ENCODE results near the gene IFI27L2.
A peak's percentile ranks its signal among the peaks of the same experiment; 100 is the strongest.

IFI27L2 gene

DNA sequence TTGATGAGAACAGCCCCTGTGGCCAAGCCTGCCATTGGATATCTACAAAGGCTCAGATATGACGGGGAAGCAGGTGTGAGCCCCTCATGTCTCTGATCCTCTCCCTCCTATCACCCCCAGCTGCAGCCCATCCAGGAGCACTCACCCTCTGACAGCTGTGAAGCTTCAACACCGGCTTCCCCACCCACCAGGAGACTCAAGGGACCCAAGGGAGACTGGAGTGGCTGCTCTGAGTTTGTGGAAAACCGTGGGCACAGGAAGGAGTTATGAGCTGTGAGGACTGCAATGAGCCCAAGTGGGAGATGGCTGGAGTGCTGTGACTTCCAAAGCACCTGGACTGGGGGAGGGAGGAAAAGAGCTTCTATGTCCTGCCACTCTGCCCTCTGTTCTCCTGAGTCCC, 7.9 kb downstream of the IFI27L2 start:
- no peak for DNase-seq

DNA sequence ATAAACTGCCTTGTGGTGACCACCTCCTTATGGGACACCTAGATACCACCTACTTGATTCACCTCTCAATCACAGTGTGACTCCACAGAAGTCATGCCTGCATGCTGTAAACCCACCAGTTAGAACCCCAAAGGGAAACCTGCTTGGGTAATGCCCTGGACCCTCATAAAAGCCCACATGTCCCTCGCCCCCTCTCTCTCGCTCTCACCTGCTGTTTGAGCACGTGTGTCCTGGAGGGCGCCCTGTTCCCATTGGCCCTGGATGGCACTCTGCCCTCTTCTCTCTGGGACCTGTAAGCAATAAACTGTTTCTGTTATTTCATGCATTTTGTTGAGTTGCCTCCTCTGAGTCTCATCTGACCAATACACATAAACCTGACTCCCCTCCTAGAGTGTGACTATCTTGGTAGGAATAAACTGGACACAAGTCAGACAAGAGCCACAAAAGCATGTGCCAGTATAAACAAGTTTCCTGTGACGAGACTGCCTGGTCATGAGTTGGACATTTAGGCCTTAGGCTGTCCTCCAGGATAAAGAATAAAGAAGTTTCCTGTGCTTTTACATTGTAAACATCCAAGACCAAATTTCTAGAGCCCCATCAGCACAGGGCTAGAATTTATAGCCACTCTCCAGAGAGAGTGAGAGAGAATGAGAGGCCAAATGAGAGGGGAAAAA, 8.6 kb downstream of the IFI27L2 start:
- no peak for DNase-seq

DNA sequence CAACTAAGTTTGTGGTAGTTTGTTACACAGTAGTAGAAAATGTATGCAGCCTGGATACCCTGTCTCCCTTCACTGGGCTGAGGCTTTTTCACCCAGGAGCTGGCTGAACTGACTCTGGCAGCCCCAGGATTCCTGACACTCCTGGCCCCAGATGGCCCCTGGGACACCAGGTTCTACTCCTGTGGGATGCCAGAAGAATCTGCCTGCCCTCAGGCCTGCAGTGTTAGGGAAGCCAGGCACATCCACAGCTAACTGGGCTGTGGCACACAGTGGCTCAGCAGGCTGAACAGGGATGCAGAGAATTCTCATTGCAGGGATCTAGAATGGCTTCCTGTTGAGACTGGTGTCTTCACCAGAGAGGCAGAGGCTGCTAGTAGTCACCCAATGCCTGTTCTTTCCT, 10.3 kb downstream of the IFI27L2 start:
- DNase-seq: no peak

DNA sequence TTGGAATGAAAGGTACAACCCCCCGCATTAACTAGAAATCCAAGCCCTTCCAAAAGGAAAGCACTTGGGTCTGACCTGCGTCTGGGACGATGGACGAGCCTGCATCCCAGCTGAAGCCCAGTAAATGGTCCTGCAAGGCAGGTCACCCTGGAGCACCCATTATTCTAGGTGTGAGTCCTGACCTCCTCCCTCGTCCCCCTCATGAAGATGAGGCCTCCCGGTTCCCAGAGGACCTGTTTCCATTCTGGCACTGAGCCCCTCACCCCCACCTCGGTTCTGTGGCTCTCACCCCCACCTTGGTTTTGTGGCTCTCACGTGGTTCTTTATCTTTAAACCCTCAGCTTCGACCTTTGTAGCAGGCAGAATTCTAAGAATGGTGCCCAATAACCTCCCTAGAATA, 11.5 kb downstream of the IFI27L2 start:
- no peak for DNase-seq

DNA sequence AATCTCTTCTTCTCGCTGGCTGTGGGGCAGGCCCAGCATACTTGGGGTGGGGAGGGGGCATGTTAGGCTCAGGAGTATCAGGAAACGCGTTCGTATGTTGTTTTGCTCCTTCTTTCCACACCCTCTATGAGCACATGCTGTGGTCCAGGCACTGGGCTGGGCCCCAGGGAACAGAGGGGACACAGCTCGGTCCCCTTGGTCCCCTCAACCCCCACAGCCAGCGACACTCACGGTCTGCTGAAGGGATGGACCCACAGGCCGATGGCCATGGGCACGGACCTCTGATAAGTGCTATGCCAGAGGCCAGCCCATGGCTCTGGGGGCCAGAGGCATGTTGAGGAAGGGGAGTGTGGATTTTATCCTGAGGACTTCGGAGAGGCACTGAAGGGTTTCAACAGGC, 12.7 kb downstream of the IFI27L2 start:
- DNase-seq: no peak

DNA sequence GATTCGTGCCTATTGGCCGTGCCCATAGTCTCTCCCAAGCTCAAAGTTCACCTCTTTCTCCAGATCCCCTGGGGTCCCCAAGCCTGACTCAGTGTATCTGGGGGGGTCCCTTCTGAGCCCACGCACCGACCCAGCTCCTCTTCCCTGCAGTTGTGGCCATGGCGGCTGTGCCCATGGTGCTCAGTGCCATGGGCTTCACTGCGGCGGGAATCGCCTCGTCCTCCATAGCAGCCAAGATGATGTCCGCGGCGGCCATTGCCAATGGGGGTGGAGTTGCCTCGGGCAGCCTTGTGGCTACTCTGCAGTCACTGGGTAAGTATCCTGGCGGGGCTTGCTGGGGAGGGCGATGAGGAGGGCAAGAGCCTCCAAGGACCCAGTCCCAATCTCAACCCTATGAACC, 13.8 kb downstream of the IFI27L2 start:
- no peak for DNase-seq

DNA sequence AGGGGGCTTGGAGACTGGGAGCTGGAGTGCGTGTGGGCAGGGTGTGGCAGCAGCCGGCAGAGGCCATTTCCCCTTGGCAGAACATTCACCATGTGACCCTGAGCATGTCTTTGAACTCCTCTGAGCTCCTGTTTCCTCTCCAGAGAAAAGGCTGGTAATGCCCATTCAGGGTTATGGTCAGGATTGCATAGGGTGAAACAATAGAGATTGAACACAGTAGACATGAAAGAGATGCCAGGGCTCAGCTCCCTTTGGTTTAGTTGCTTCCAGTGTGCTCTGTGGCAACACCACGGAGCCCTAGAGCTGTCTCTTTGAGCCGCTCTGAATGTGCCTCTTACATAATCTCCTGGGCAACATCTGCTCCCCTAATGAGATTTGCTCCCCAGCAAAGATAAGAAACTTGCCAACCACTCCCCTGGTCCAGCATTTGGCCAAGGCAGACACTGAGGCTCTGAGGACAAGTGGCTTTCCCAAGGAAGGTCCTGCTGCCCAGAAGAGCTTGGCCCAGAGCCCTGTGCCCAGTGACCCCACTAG, 14.3 kb downstream of the IFI27L2 start:
- peak; percentile 18 to 26 (median 21) for DNase-seq

DNA sequence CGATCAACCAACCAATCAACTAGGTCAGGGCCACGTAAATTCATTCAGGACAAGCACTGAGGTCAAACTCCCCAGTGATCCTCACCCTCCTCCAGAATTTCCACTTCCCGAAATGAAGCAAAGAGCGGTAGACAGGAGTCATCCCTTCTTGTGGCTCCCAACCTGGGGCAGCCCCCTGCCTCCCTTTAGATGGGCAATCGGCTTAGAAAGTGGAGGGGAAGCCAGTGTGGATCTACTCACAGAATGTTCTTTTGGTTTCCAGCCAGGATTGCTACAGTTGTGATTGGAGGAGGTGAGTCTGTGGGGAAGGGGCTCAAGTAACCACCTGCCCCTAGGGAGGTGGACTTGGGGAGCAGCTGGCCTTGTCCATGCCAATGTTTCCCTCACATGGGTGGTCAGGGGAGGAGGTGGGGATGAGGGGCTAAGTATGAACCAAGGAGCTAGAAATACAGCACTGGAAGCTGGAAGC, 14.8 kb downstream of the IFI27L2 start:
- no peak for DNase-seq

DNA sequence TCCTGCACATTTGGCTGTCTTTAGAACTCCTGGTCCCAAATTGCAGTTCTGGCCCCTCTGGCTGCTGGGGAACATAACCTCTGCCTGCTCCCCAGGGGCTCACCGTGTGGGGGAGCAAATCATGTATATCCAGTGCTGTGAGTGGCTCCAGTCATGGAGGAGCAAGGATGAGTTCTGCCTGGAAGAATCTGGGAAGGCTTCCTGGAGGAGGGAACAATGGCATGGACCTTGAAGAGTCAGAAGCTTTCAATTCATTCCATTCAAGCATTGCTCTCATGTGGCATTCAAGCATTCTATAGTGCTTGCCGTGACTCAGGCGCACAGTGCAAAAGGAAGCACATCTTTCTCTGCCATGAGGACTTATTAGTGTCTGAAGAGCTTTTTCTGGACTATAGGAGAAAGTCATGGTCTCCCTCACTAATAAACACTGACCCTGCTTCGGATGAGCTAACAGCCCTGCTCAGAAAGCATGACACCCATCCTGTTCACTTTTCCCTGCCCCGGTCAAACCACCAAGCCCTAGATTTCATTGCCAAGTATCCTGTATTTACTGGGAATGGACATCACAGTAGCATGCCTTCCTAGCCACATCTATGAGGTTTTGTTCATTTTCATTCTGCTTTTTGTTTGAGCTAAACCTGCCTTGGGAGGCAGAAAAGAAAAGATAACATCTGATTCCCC, 15.4 kb downstream of the IFI27L2 start:
- DNase-seq: no peak

DNA sequence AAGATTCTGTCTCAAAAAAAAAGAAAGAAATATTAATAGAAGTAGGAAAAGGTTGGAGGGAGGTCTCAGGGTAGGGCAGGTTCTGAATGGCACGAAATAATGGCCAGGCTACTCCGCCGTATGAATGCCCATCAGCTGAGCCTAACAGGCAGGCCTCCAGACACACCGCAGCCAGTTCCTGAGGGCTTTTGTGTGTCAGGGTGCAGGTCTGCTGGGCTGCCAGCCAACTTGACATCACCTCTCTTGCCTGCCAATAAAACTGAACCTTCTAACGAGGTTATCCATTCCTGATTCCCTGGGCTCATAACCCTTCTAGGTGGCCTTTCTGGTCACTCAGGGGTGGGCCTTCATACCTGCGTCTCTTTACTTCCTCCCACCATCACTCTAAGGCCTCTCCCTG, 15.9 kb downstream of the IFI27L2 start:
- no peak for DNase-seq

DNA sequence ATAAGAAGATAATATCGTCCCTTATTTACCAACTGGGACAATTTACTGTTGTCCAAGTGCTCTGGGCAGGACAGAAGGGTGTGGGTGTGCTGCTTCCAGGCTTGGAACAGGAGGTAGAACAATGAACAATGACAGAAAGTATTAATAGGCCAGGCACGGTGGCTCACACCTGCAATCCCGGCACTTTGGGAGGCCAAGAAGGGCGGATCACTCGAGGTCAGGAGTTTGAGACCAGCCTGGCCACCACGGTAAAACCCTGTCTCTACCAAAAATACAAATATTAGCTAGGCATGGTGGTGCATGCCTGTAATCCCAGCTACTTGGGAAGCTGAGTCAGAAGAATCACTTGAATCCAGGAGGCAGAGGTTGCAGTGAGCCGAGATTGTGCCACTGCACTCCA, 16.3 kb downstream of the IFI27L2 start:
- DNase-seq: no peak

DNA sequence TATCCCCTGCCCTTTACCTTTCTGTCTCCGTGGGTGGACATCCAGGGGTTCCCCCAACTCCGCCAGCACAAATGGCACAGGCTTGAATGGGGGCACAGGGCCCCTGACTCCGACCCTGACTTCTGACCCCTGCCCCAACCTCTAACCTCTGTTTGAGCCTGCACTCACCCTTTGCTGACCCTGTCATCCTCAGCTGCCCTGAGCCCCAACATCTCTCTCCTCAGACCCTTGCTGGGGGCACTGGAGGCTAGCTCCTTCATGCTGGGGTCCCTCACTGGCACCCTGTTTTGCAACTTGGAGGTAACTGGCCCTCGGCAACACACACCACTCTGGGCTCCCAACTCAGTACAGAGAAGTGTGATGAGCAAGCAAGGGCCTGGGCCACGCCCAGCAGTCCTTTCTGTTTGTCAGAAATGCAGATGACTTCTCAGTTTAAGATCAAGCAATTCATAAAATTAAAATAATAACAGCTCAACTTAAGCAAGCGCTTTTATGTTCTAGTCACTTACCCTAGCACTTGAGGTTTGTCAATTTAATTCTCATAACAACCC, 16.8 kb downstream of the IFI27L2 start:
- DNase-seq: no peak

DNA sequence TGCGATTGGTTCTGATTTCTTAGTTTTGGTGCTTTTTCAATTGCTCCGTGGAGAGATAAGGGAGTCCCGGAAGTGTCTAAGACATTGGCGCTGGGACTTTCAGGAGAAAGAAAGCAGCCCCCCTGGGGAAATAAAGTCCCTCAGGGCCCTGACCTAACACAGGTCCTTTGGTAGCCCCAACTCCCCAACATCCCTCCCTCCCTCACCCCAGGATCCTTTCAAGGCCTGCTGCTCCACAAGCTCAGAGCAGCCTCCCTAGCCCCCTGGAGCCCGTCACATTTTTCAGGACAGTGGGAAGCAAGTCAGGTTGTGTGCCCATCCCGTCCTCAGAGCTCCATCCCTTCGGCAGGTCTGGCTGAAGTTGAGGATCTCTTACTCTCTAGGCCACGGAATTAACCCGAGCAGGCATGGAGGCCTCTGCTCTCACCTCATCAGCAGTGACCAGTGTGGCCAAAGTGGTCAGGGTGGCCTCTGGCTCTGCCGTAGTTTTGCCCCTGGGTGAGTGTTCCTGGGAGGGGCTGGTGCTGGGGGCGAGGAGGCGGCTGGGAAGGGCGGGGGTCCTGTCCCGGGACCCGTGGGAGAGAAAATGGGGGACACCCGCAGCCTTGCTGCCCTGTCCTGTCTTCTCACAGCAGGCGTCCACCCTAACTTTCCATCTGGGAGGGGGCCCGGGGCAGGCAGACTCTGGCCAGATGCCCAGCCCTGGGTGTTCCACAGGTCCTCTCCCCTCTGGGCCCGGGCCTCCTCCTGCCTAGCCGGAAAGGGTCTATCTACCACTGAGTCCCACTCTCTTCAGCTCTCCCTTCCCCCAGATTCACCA, 17.9 kb downstream of the IFI27L2 start:
- DNase-seq: no peak

DNA sequence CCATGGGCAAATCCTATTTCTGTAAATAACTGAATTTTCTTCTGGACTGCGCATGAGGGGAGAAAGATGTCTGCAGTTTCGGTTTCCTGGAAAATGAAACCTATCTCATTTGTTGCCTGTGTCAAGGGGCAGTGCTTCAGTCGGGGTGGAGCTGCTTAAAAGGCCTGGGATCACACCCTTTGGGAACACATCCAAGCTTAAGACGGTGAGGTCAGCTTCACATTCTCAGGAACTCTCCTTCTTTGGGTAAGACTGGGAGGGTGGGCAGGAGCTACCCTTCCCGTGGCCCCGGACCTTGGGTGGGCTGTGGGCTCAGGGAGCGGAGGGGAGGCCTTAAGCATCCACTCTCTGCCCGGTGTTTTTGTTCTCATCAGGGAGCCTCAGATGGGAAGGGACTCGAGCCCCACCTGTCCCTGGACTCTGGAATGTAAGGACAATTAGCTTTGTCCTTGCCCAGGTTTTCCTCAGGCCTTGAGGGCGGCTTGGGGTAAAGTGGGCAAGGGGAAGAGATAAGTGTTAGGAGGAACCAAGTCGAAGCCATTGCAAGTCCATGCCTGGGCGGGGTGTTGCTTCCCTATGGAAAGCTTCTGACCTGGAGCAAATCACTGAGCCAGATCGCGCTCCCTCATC, 18.7 kb downstream of the IFI27L2 start, which contains the start of gene IFI27:
IFI27 (plus strand) TSS at position 185 of the 630 bp plus-strand sequence.
- DNase-seq: peak in 2 of 3 donors; percentile 16 to 45

DNA sequence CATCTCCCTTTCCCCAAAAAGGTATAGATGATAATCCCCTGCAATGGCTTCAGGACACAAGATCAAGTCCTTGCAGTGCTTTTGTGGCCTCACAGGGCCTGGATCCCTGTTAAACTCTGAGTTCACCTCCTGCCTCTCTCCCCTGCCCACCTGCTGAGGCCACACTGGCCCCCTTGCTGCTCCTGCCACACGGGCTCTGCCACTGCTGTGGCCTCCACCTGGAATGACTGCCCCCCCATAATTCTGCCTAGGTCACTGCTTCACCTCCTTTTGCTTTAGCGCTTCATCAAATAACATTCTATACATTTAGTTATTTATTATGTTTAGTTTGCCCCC, 19.5 kb downstream of the IFI27L2 start:
- DNase-seq: no peak

DNA sequence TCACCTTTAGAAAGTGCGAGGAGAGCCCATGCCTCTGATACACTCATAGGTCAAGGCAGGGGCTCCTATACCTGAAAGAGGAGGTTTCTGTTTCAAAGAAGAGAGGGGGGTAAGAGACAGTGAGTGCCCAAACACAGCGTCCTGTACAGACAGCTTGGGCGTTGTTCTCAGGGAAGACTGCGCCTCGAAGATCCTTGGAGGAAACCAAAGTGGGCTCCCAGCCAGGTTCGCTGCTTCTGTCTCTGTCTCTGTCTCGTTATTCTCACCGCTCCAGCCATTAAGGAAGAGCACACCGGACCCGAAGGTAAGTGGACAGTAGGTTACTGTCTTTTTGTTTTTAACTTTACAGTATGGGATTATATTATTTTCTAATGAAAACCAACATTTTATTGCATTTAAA, 24.7 kb downstream of the IFI27L2 start:
- no peak for DNase-seq

DNA sequence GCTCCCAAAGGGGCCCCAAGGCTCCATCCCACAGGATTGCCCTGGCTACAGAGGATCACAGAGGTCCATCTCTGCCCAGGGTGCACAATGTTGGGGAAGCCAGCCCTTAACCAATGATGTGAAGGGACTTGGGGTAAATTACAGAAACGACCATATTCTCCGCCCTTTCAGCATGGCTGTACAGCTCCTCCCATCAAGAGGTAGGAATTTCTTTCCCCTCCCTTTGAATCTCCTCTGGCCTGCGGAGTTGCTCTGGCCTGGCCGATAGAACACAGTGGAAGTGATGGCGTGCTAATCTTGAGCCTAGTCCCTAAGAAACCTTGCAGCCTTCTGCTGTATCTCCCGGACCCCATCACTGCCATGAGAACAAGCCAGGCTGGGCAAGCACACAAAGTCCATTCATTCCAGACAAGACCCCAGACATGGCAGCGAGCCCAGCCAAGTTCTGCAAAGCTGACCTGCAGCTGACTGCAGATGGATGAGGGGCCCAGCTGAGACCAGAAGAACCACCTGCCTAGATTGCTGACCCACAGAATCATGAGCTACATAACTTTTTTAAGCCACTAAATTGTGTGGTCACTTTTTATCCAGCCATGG, 25.8 kb downstream of the IFI27L2 start:
- no peak for DNase-seq

DNA sequence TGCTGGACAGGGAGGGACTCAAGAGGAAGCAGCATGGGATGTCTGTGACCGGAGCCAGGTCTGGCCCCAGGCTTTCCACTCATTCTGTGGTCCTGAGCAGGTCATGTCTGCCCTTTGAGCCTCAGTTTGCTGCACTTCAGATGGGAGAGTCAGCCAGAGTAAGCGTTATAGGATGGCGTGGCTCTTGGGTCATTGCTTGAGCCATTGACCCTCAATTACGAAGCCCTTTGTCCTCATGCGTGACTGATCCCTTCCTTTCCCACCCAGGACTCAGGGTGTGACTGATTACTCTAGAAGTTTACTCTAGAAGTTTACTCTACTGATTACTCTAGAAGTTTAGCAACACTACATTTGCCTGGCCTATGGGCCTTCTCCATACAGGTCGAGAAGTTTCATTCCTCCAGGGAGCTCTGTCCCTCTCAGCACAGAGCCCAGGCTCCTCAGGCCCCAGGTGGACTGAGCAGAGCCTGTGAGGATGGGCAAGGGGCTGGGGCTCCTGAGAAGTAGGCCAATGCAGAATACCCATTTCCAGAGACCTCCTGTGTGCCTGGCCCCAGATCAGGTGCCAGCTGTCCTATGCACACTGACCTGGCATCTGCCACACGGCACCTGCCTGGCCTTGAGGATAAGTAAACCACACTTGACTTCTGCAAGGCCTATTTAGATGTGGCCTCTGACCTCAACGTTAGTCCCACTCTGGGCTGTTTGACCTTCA, 26.5 kb downstream of the IFI27L2 start:
- DNase-seq: no peak

DNA sequence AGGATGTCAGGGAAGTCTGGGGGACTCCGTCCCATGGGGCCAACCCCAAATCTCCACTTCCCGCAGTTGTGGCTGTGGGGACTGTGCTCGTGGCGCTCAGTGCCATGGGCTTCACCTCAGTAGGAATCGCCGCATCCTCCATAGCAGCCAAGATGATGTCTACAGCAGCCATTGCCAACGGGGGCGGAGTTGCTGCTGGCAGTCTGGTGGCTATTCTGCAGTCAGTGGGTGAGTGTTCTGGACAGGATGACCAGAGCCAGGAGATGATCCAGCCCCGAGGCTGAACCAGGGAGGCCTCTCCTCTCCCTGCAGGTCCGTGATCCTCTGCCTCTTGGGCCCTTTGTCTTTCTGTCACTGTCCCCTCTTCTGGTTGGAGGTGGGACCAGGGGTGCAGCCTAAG, 27.7 kb downstream of the IFI27L2 start:
- no peak for DNase-seq

DNA sequence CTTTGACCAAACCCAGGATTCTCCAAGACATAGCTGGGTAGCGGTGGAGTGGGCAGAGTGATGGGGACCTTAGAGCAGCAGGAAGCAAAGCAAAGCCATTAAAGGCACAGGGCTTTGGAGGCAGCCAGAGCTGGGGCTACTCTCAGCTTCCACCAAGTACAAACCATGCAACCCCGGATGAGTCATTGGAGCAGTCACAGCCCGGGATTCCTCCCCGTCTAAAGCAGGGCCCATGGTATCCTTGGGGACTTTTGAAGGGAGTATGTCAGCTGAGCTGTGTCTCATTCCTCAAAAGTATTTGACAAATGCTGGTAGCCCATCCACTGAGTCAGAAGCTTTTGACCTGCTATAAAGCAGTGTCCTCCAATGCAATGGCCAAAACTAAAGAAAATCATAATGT, 28.6 kb downstream of the IFI27L2 start:
- DNase-seq: peak; percentile 36 to 58 (median 46)

DNA sequence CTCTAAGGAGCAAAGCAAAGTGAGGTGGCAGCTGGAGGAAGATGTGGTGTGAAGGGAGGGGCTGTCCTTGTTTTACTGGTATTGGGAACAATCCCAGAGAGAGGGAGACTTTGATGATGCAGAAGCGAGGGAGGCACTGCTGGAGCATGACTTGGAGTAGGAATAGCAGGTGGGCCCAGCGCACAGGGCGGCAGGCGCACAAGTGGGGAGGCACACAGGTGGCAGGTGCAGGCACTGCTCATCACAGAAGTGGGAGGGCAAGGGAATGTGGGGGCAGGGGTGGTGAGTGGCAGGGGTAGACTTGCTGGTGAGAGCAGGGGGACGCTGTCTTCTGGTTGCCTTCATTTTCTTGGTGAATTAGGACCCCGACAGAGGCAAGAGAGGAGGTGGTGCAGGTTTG, 30.4 kb downstream of the IFI27L2 start:
- DNase-seq: no peak

All from suppressor macrophage treated with lipopolysaccharide for 1 hour (primary cell).